Endothelial cell of umbilical vein (primary cell): ENCODE results near the gene SETBP1. TPM values are rescaled to one million over a fixed set of nuclear protein-coding genes. Genes with fewer than 3 reads are reported as not detected.

Experiments used
- BruUV-seq: library from RNA; stranded (reverse); fragments of 400-500 nt; replicated peaks from 2 replicates; lab custom pipeline; 2021; lab: Mats Ljungman, UMichigan
- CTCF ChIA-PET: fragments of 300-600, 350-600 bp; sonication (Branson Sonifier 250); formaldehyde crosslinking; loops from one replicate; lab custom pipeline; 2021; ENCODE audit warnings: antibody characterized with exemption, inconsistent platforms; lab: Charles Lee
- POLR2A ChIA-PET: fragments of 300-600, 350-600 bp; sonication (Branson Sonifier 250); formaldehyde crosslinking; loops from one replicate; lab custom pipeline; 2021; ENCODE audit warnings: antibody characterized with exemption, inconsistent platforms; lab: Charles Lee
- DNase-seq: peaks from one replicate; pipeline ENCODE4 v3.0.0-alpha.2; 2011; ENCODE audit warnings: low read depth, low spot score
- FAIRE-seq: peaks from 2 replicates; lab custom pipeline; 2011; peaks lifted over from hg19 to GRCh38; lab: Jason Lieb, UNC
- H2AFZ ChIP-seq: 2 replicates; pipeline ENCODE4 v1.6.0; 2012; ENCODE audit warnings: low read depth, low read length, control low read depth, inconsistent platforms
- H3K27ac ChIP-seq: 2 replicates; pipeline ENCODE4 v1.5.1; 2011; ENCODE audit warnings: low read depth, mild to moderate bottlenecking, control low read depth, low read length, moderate library complexity; ENCODE audit not compliant: insufficient read depth
- H3K27me3 ChIP-seq, 2 experiments: 2 replicates each; pipeline versions ENCODE4 v1.6.0 to v1.6.1; 2011; ENCODE audit warnings: low read length in 2 of 2, mixed read lengths in 1 of 2; ENCODE audit not compliant: control insufficient read depth in 2 of 2, insufficient read depth in 2 of 2
- H3K36me3 ChIP-seq, 2 experiments: 2 replicates in 1 of 2; 3 replicates in 1 of 2; pipeline ENCODE4 v1.5.1; 2011; ENCODE audit warnings: low read length in 2 of 2, mild to moderate bottlenecking in 1 of 2, moderate library complexity in 1 of 2; ENCODE audit not compliant: control insufficient read depth in 2 of 2, insufficient read depth in 2 of 2; ENCODE audit errors: extremely low read depth in 1 of 2
- H3K4me1 ChIP-seq: 3 replicates; pipeline ENCODE4 v1.5.1; 2011; ENCODE audit warnings: mild to moderate bottlenecking, low read length; ENCODE audit not compliant: control insufficient read depth, insufficient read depth; ENCODE audit errors: extremely low read depth
- H3K4me2 ChIP-seq: 2 replicates; pipeline ENCODE4 v1.6.1; 2011; ENCODE audit warnings: low read length, control low read depth, mixed read lengths; ENCODE audit not compliant: insufficient read depth
- H3K4me3 ChIP-seq, 3 experiments: fragments of 200-600 bp in 1 of 3; sonication (generic), shearing (Covaris generic) in 1 of 3; replicated peaks in 1 of 3; 2 replicates each; pipeline ENCODE4 v1.5.1; 2011 to 2016; ENCODE audit warnings: control low read depth in 3 of 3, low read length in 3 of 3, mild to moderate bottlenecking in 2 of 3, inconsistent platforms in 1 of 3, low read depth in 1 of 3, moderate library complexity in 1 of 3; ENCODE audit not compliant: insufficient read depth in 1 of 3
- H3K79me2 ChIP-seq: 2 replicates; pipeline ENCODE4 v1.6.0; 2012; ENCODE audit warnings: low read length, inconsistent platforms; ENCODE audit not compliant: control insufficient read depth, insufficient read depth
- H3K9ac ChIP-seq: replicated peaks from 2 replicates; pipeline ENCODE3; 2011; ENCODE audit warnings: low read length, control low read depth; ENCODE audit not compliant: insufficient read depth; ENCODE audit errors: extremely low read depth
- H3K9me1 ChIP-seq: replicated peaks from 3 replicates; pipeline ENCODE4 v1.6.0; 2011; ENCODE audit warnings: mild to moderate bottlenecking, low read length; ENCODE audit not compliant: control insufficient read depth, insufficient read depth; ENCODE audit errors: extremely low read depth
- H3K9me3 ChIP-seq: replicated peaks from 2 replicates; pipeline ENCODE4 v1.5.1; 2012; ENCODE audit warnings: low read length, inconsistent platforms; ENCODE audit not compliant: control insufficient read depth, insufficient read depth
- H4K20me1 ChIP-seq: replicated peaks from 2 replicates; pipeline ENCODE3; 2011; ENCODE audit warnings: mild to moderate bottlenecking, low read length; ENCODE audit not compliant: control insufficient read depth, insufficient read depth; ENCODE audit errors: extremely low read depth
- CTCF ChIP-seq, 2 donors: IDR thresholded peaks; 1 replicate in 1 of 2; 2 replicates in 1 of 2; pipeline ENCODE4 v1.5.1; 2011; ENCODE audit warnings: low read length in 2 of 2, mild to moderate bottlenecking in 2 of 2, moderate library complexity in 2 of 2, control low read depth in 1 of 2, inconsistent platforms in 1 of 2, low read depth in 1 of 2; ENCODE audit not compliant: insufficient read depth in 1 of 2; ENCODE audit errors: extremely low read depth in 1 of 2
- EZH2 ChIP-seq: IDR thresholded peaks from 2 replicates; pipeline ENCODE4 v1.6.1; 2012; ENCODE audit warnings: borderline replicate concordance, low read depth, mild to moderate bottlenecking, moderate library complexity, low read length, inconsistent platforms; ENCODE audit not compliant: severe bottlenecking
- FOS ChIP-seq: IDR thresholded peaks from 2 replicates; pipeline ENCODE4 v1.6.1; 2011; ENCODE audit warnings: mild to moderate bottlenecking, low read length, moderate library complexity, borderline replicate concordance; ENCODE audit not compliant: insufficient read depth
- GATA2 ChIP-seq: IDR thresholded peaks from 2 replicates; pipeline ENCODE4 v1.7.0; 2011; ENCODE audit warnings: low read depth, mild to moderate bottlenecking, moderate library complexity, mixed read lengths, low read length; ENCODE audit not compliant: insufficient read length, insufficient read depth
- JUN ChIP-seq: IDR thresholded peaks from 2 replicates; pipeline ENCODE4 v1.6.1; 2011; ENCODE audit warnings: borderline replicate concordance, low read depth; ENCODE audit not compliant: insufficient read length, insufficient read depth
- MYC ChIP-seq: IDR thresholded peaks from one replicate; pipeline ENCODE4 v1.6.1; 2011; ENCODE audit warnings: mild to moderate bottlenecking, low read depth, low read length
- POLR2A ChIP-seq: IDR thresholded peaks from 2 replicates; pipeline ENCODE4 v1.6.1; 2012; ENCODE audit warnings: low read depth, mild to moderate bottlenecking, control low read depth, low read length
- POLR2AphosphoS5 ChIP-seq: IDR thresholded peaks from 2 replicates; pipeline ENCODE4 v1.6.1; 2012; ENCODE audit warnings: low read depth, mild to moderate bottlenecking, control low read depth, low read length, moderate library complexity; ENCODE audit not compliant: insufficient read depth
- dilution Hi-C: fragments of 300-500 bp; cut with MboI; formaldehyde crosslinking; loops from one replicate; pipeline ENCODE4 v1.15.0; 2019; ENCODE audit warnings: low sequenced_read_pairs; ENCODE audit not compliant: extremely low pct_ligation_motif_present
- intact Hi-C: fragments of 100-400 bp; cut with micrococcal nuclease; formaldehyde crosslinking; loops from one replicate; pipeline ENCODE4 v1.10.0; 2022
- polyA plus RNA-seq, 4 experiments: library from polyadenylated mRNA; depleted of rRNA in 3 of 4; stranded (reverse) in 3 of 4; unstranded in 1 of 4; fragments of >200 nt; gene quantifications; 2 replicates each; pipeline versions ENCODE4 v1.2.1 to v1.2.3, GENCODE V29; 2011 to 2012; ENCODE audit warnings: missing spikeins in 1 of 4
- total RNA-seq: library from RNA; stranded (reverse); gene quantifications from 2 replicates; pipeline ENCODE4 v1.2.3, GENCODE V29; 2021
- TF ChIP-seq, protein P1 (sequence below): IDR thresholded peaks from 2 replicates; pipeline ENCODE4 v1.6.1; 2011; ENCODE audit not compliant: insufficient read depth, insufficient read length

SETBP1 gene
- total and polyA plus RNA-seq, 2 donors (not counting 3 experiments of a cell fraction or from before 2014, with no cell fraction given): 0.76 to 3.1 TPM

GRCh38 chr18:44998360-44998759 is 317.7 kb downstream of the SETBP1 start:
- H3K4me1 ChIP-seq: no peaks in the 10 kb centered on the region
- intact Hi-C loops (no loop called here), dilution Hi-C loops (no loop called here)
- DNase-seq (no peak), FAIRE-seq (no peak)
- no peaks in the 10 kb centered on the region for H3K9me3 ChIP-seq
- ChIA-PET CTCF (no interaction called here), POLR2A (no interaction called here)
- H3K4me3 ChIP-seq: no peak overlapping the region
- no peaks in the 10 kb centered on the region for H4K20me1 ChIP-seq
- H3K9ac ChIP-seq: no peak overlapping the region
- no peak overlapping the region for H2AFZ ChIP-seq
- no peaks in the 10 kb centered on the region for H3K27me3 ChIP-seq
- no peaks in the 10 kb centered on the region for H3K79me2 ChIP-seq
- no TSS peak for BruUV-seq
- no peaks in the 10 kb centered on the region for H3K36me3 ChIP-seq
- H3K9me1 ChIP-seq: no peaks in the 10 kb centered on the region
- no peak overlapping the region for H3K4me2 ChIP-seq
- no peak overlapping the region for H3K27ac ChIP-seq
- TF ChIP-seq FOS: no peak
- TF ChIP-seq MYC: no peak
- no peak for TF ChIP-seq GATA2
- TF ChIP-seq EZH2: no peak
- TF ChIP-seq CTCF (IDR thresholded peaks at IDR 0.05; ENCODE audit: extremely low read depth in 1 of 2, insufficient read depth in 1 of 2, low read depth in 1 of 2, low read length in 2 of 2): no peak
- TF ChIP-seq POLR2A: no peak
- TF ChIP-seq JUN: no peak
- no peak for TF ChIP-seq POLR2AphosphoS5
- TF ChIP-seq, protein P1, sequence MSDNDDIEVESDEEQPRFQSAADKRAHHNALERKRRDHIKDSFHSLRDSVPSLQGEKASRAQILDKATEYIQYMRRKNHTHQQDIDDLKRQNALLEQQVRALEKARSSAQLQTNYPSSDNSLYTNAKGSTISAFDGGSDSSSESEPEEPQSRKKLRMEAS: no peak
